ENCODE measurements around the gene DNAL4.

Gene DNAL4

DNA sequence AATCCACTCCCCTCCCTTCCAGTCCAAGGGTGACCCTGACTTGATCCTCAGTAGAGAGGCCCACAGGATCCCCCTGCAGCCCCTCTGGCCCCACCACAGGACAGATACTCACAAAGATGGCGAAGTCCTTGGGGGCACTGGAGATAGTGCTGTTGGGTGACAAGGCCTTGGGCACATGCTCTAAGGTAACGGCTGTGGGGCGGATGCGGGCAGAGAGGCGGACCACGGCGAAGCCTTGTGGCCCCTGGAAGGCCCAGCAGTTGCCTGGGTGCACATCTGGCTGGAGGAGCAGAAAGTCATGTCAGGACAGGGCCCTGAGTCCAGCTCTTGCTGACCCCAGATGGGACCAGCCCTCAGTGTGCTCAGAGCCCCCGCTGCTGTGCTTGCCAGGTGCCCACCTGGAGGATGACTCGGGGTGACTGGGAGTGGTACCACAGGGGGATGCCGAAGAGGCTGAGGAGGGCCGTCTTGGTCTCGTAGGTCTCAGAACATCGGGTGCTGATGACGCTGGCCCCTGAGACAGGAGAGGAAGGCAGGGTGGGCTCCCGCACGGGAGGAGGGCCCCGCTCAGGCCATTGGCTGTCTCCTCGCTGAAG, 55.4 kb downstream of the DNAL4 start:
- no peak for DNase-seq

DNA sequence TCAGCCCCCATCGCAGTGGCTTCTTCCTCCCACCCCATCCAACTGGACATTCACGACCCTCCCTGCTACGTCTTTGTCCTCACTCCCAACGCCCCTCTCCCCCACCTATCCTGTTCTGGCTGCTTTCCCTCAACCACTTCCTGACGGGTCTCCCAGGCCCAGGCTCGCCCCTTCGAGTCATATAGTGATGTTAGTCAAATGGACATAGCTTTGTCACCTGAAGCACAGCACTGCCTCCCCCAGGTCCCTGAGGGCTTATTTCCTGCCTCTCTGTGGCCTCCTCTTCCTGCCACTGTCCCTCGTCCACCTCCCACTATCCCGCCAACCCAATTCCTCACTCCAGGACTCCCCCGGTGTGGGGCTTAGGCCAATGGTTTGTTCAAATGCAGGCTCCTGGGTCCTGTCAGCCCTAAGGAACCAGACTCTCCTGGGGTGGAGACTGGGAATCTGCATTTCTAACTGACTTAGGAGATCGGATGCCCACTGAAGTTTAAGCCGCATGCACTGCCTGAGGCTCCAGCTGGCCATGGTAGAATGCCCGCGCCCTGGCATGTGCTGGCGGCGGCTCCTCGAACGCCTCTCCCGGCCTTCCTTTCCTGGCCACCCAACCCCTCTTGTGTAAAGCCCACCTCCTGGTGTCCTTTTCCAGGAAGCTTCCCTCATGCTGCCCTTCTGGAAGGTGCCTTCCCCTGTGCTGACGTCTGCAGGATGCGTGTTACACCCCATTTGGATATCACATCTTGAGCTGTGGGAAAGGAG, 56.5 kb downstream of the DNAL4 start:
- DNase-seq, result no peak

DNA sequence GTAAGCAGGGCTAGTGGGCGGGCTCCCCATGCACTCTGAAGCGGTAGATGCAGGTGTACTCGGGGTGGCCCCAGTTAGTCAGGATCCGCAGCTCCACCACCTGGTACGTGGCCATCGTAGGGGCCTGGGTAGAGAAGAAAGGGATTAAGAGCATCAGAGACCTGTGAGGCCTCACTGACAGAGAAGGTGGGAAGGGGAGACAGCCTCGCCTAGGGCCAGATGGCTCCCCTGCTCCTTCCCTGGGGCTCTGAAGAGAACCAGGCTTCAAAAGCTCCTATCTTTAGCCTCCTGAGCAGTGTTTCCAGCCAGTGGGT, 57.7 kb downstream of the DNAL4 start:
- no peak for DNase-seq

- no peak for DNase-seq
Observed at GRCh38 chr22:38735465-38736256, 58.3 kb downstream of the DNAL4 start.

DNA sequence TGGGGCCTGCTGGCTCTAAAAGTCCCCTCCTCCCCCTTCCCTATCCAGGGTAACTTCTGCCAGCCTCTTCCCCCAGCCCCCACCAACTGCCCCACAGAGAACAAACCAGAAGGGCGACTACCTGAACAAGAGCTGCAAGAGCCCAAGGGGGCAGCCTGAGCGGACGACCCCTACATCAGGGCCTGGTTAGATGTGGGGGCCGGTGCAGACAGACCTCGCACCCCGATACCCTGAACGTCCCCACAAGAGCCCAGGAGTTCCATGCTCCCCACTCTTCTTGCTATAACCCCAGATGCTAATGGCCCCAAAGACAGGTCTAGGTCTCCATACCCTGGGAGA, 58.8 kb downstream of the DNAL4 start:
- no peak for DNase-seq

DNA sequence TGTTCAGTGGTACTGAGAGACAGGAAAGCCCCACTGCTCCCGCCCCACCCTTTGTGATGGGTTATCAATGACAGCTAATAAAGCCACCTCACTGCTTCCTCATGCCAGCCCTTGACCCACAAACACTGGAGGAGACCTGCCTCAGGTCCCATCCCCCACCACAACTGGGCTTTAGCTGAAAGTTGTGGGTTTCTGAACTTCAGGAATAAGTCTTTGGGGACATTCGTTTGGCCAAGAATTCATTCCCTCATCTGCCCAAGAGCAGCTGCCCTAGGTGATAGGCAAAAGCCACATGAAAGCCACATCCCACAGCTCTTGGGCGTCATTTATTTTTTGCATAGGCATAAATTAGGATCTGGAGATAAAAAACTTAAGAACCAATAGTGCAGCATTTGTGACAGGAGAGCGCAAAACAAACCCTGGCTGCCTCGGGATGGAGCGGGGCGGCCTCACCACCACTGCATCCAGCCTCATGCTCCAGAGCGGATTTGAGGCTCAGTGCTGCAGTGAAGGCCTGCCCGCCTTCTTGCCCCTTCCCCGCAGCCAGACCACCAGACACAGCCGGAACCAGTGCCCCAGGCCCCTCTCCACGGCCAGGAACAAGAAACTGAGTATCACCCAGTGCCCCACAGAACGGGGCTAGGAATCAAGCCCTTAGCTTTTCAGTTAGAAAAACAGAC, 59.4 kb downstream of the DNAL4 start:
- no peak for DNase-seq

DNA sequence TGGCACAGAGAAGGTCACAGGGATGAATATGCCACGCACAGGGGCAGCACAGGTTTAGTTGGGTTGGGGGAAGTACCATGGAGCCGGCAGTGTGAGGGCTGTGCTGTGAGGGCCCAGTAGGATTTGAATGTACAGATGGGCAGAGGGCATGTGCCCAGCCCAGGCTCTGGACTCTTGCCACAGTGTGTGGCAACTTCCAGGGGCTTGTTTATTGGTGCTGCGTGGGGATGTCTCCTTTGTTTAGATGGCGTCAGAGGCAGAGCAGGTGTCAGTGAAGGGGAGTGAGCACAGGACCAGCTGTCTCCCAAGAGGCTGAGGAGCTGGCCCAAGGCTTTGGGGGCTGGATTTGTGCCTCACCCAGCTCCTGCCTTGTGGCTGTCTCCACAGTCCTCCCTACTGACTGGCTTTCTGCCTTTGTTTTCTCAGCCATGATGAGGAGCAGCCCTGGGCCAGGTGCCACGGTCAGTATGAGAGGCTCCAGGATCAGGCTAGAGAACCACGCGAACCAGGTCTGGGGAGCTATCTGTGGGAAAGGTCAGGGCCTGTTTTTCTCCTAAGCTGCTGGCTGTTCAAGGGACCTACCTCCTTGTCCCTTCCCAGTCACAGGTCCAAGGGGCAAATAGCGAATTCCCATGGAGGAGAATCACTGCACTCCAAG, 60.1 kb downstream of the DNAL4 start:
- no peak for DNase-seq

- DNase-seq, result no peak
Observed at GRCh38 chr22:38733329-38733723, 60.6 kb downstream of the DNAL4 start.

DNA sequence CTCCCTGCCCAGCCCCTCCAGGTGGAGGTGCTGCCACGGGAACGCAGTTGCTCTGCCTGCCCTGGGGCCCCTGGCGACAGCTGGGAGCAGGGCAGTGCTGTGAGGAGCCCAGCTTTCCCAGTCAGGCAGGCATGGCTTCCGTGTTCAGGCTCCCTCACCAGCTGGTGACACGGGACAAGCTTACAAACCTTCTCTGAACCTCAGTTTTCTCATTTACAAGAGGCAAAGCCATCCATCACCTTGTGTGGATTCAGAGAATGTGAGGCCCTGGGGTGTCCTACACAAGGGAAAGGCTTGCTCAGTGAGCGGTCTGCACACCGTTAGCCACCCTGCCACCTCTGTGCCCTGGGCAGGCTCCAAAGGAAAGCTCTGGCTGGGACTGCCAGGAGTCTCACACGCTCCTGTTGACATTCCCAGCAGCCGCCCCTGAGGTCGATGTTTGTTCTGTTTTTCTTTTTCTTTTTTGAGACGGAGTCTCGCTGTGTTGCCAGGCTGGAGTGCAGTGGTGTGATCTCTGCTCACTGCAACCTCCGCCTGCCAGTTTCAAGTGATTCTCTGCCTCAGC, 61.6 kb downstream of the DNAL4 start:
- no peak for DNase-seq

DNA sequence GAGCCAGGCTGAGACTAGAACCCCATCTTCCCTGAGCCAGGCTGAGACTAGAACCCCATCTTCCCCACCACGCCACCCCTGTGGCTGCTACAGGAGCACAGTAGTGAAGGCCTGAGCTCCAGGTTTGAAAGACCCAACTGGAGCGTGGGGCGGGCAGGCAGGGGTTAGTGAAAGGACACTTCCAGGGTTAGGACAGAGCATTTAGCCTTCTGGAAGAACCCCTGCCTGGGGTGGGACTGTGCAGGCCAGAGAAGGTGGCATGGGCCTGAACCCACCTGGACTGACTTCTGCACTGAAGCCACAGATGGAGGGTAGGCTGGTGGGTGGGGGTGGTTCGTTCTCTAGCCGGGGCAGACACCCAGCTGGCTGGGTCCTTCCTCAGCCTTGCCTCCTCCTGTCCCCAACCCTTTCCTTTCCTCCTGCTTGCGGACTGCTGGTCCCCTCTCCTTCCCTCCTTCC, 62.2 kb downstream of the DNAL4 start:
- no peak for DNase-seq

GRCh38 chr22:38730411-38730871, 63.5 kb downstream of the DNAL4 start:
- DNase-seq, result no peak

GRCh38 chr22:38729946-38730345, 64.0 kb downstream of the DNAL4 start:
- no peak for DNase-seq

GRCh38 chr22:38728871-38729796, 64.8 kb downstream of the DNAL4 start:
- no peak for DNase-seq
